Activated CD8-positive, alpha-beta memory T cell treated with anti-CD3 and anti-CD28 coated beads, Interleukin-2, amount 10 ng/mL, durations not matched to agents 7 days and 5 days (primary cell): Measurements from ENCODE around the gene LRMDA. TPM values are rescaled to one million over a fixed set of nuclear protein-coding genes. Genes with fewer than 3 reads are reported as not detected.
"Not testable (repeated sequence)": the region's sequence is repeated elsewhere in the genome, so short reads cannot be mapped to it uniquely, and the experiment has no call there.

ENCODE experiments used
- ATAC-seq: fragments of 150-1000 bp; cut with Tn5 transposase; one replicate; pipeline ENCODE4 v1.10.0; 2021; ENCODE audit warnings: moderate library complexity
- CTCF ChIA-PET: fragments of 350-600 bp; sonication (Branson Sonifier 250); formaldehyde crosslinking; loops from one replicate; lab custom pipeline; 2021; ENCODE audit warnings: antibody characterized with exemption; lab: Charles Lee
- DNase-seq: peaks from one replicate; pipeline ENCODE4 v3.0.0-alpha.2; 2020
- H3K27ac Mint-ChIP-seq: one replicate; pipeline ENCODE4 v1.8.0; 2021; ENCODE audit warnings: mild to moderate bottlenecking, mixed read lengths
- H3K27me3 Mint-ChIP-seq: one replicate; pipeline ENCODE4 v1.8.0; 2021; ENCODE audit warnings: mixed read lengths
- H3K36me3 Mint-ChIP-seq: one replicate; pipeline ENCODE4 v1.8.0; 2021; ENCODE audit warnings: mild to moderate bottlenecking, mixed read lengths
- H3K4me1 Mint-ChIP-seq: one replicate; pipeline ENCODE4 v1.8.0; 2021; ENCODE audit warnings: mixed read lengths
- H3K4me3 Mint-ChIP-seq: one replicate; pipeline ENCODE4 v1.8.0; 2021; ENCODE audit warnings: mild to moderate bottlenecking, moderate library complexity, mixed read lengths
- H3K9me3 Mint-ChIP-seq: one replicate; pipeline ENCODE4 v1.8.0; 2022; ENCODE audit warnings: low read depth, mixed read lengths
- total RNA-seq, 2 experiments: library from RNA; stranded (reverse); gene quantifications; one replicate each; pipeline ENCODE4 v1.2.3, GENCODE V29; 2021

Gene LRMDA
- total RNA-seq, 2 experiments from 2014 or later: not detected

GRCh38 chr10:75751232-75751631 is 319.8 kb downstream of the LRMDA start:
- DNase-seq: no peak
- no peak for ATAC-seq
- Mint-ChIP-seq H3K4me1 (no peaks in the 10 kb centered on the region), H3K4me3 (no peak overlapping the region), H3K27me3 (no peaks in the 10 kb centered on the region), H3K9me3 (no peaks in the 10 kb centered on the region), H3K36me3 (no peaks in the 10 kb centered on the region), H3K27ac (no peak overlapping the region)
- CTCF ChIA-PET: no interaction called here

DNA sequence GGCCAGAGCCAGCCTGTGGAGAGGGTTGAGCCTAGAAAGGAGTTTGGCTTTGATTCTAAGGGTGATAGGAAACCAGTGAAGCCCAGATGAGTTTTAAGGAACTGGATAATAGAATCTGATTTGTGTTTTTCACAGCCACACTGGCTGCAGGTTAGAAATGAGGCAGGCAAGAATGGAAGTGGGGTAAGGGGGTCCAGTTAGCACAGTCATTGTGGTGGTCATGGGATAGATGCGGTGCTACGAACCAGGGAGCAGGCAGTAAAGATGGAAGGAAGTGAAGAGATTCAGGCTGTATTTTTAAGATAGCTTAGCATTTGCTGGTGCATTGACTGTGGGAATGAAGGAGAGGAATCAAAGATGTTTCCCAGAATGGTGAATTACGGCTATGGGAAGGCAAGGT is 322.2 kb downstream of the LRMDA start:
- no peak for DNase-seq
- no peak overlapping the region for H3K4me3 Mint-ChIP-seq
- ATAC-seq: no peak
- H3K36me3 Mint-ChIP-seq: no peaks in the 10 kb centered on the region
- H3K4me1 Mint-ChIP-seq: no peaks in the 10 kb centered on the region
- CTCF ChIA-PET: no interaction called here
- no peaks in the 10 kb centered on the region for H3K9me3 Mint-ChIP-seq
- H3K27me3 Mint-ChIP-seq: no peaks in the 10 kb centered on the region
- H3K27ac Mint-ChIP-seq: no peak overlapping the region

GRCh38 chr10:75754096-75754831 is 322.8 kb downstream of the LRMDA start:
- CTCF ChIA-PET: no interaction called here
- no peak overlapping the region for H3K27ac Mint-ChIP-seq
- H3K36me3 Mint-ChIP-seq: no peaks in the 10 kb centered on the region
- DNase-seq: no peak
- H3K4me1 Mint-ChIP-seq: no peaks in the 10 kb centered on the region
- no peak overlapping the region for H3K4me3 Mint-ChIP-seq
- ATAC-seq: no peak
- no peaks in the 10 kb centered on the region for H3K27me3 Mint-ChIP-seq
- no peaks in the 10 kb centered on the region for H3K9me3 Mint-ChIP-seq

DNA sequence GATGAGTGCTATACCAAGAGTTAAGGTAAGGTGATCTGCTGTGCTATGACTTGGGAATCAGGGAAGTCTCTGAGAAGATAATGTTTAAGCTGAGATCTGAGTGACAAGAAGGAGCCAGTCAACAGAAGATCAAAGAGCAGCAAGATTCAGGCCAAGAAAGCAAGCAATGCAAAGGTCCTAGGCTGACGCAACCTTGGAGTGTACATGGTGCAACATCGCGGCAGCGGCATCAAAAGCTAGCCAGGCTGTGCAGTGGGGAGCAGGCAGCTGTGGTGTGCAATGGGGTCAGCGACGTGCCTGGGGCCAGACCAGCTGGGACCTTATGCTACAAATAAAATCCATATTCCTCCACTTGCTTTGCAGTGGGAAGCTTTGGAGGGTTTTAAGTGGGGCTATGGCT is 324.1 kb downstream of the LRMDA start:
- Mint-ChIP-seq H3K36me3 (no peaks in the 10 kb centered on the region), H3K27ac (no peak overlapping the region), H3K9me3 (no peaks in the 10 kb centered on the region), H3K27me3 (no peaks in the 10 kb centered on the region), H3K4me1 (no peaks in the 10 kb centered on the region), H3K4me3 (no peak overlapping the region)
- CTCF ChIA-PET: no interaction called here
- no peak for ATAC-seq
- DNase-seq: no peak

GRCh38 chr10:75761289-75761688 is 329.9 kb downstream of the LRMDA start:
- DNase-seq (no peak), ATAC-seq (no peak)
- CTCF ChIA-PET: no interaction called here
- Mint-ChIP-seq H3K27ac (no peak overlapping the region), H3K36me3 (no peaks in the 10 kb centered on the region), H3K4me3 (no peak overlapping the region), H3K27me3 (no peaks in the 10 kb centered on the region), H3K4me1 (no peaks in the 10 kb centered on the region), H3K9me3 (no peaks in the 10 kb centered on the region)

DNA sequence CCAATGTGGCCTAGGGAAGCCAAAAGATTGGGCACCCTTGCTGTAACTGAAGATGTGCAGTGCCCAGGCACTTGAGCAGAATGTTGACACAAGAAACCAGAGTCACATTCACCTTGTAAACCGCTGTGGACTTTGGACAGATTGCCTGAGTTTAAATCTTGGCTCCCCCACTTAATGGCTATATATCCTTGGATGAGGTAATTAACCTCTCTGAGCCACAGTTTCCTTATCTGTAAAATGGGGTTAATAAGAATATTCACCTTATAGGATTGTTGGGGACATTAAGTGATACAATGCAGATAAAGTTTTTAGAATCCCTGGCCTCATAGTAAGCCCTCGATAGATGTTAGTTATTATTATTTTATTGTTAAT is 331.0 kb downstream of the LRMDA start:
- Mint-ChIP-seq H3K9me3 (no peaks in the 10 kb centered on the region), H3K27me3 (no peaks in the 10 kb centered on the region), H3K27ac (no peak overlapping the region), H3K4me1 (no peaks in the 10 kb centered on the region), H3K36me3 (no peaks in the 10 kb centered on the region), H3K4me3 (no peak overlapping the region)
- ATAC-seq (no peak), DNase-seq (no peak)
- CTCF ChIA-PET: no interaction called here

DNA sequence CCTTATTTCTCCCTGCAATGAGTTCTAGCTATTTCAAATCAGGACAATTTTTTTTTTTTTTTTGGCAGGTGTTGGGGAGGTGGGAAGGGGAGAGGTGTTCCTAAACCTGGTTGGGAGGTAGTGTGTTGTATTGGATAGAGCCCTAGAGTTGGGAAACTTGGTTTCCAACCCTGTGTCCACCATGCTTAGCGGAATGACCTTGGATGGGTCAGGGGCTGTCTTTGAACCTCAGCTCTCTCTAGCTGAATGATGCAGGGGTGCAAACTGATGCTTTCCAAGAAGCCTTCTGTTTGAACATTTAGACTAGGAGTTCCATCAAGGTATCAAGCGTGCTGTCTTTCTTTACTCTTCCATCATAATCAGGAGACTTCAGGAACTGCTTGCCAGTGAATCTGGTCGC is 332.2 kb downstream of the LRMDA start:
- Mint-ChIP-seq H3K27me3 (no peaks in the 10 kb centered on the region), H3K4me3 (no peak overlapping the region), H3K36me3 (no peaks in the 10 kb centered on the region), H3K4me1 (no peaks in the 10 kb centered on the region), H3K9me3 (no peaks in the 10 kb centered on the region), H3K27ac (no peak overlapping the region)
- ATAC-seq (no peak), DNase-seq (no peak)
- CTCF ChIA-PET: no interaction called here

- CTCF ChIA-PET: no interaction called here
- Mint-ChIP-seq H3K27me3 (no peaks in the 10 kb centered on the region), H3K36me3 (no peaks in the 10 kb centered on the region), H3K27ac (no peak overlapping the region), H3K4me3 (no peak overlapping the region), H3K4me1 (no peaks in the 10 kb centered on the region), H3K9me3 (no peaks in the 10 kb centered on the region)
- ATAC-seq: no peak
- no peak for DNase-seq
Observed at GRCh38 chr10:75764974-75765788, 333.8 kb downstream of the LRMDA start.

- ATAC-seq: no peak
- CTCF ChIA-PET: no interaction called here
- Mint-ChIP-seq H3K4me3 (no peak overlapping the region), H3K27ac (no peak overlapping the region), H3K36me3 (no peaks in the 10 kb centered on the region), H3K9me3 (no peaks in the 10 kb centered on the region), H3K4me1 (no peaks in the 10 kb centered on the region), H3K27me3 (no peaks in the 10 kb centered on the region)
- no peak for DNase-seq
Observed at GRCh38 chr10:75765789-75766096, 334.3 kb downstream of the LRMDA start.

- DNase-seq: no peak
- no peaks in the 10 kb centered on the region for H3K27me3 Mint-ChIP-seq
- CTCF ChIA-PET: no interaction called here
- H3K4me3 Mint-ChIP-seq: no peak overlapping the region
- H3K27ac Mint-ChIP-seq: no peak overlapping the region
- H3K9me3 Mint-ChIP-seq: no peaks in the 10 kb centered on the region
- H3K4me1 Mint-ChIP-seq: no peaks in the 10 kb centered on the region
- no peak for ATAC-seq
- H3K36me3 Mint-ChIP-seq: no peaks in the 10 kb centered on the region
Observed at GRCh38 chr10:75766106-75766505, 334.7 kb downstream of the LRMDA start.

DNA sequence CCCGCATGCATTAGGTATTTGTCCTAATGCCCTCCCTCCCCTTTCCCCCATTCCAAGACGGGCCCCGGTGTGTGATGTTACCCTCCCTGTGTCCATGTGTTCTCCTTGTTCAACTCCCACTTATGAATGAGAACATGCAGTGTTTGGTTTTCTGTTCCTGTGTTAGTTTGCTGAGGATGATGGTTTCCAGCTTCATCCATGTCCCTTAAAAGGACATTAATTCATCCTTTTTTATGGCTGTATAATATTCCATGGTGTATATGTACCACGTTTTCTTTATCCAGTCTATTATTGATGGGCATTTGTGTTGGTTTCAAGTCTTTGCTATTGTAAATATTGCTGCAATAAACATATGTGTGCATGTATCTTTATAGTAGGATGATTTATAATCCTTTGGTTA is 335.3 kb downstream of the LRMDA start:
- H3K4me3 Mint-ChIP-seq, H3K9me3 Mint-ChIP-seq, CTCF ChIA-PET, ATAC-seq, DNase-seq, H3K27ac Mint-ChIP-seq, H3K4me1 Mint-ChIP-seq, H3K27me3 Mint-ChIP-seq, H3K36me3 Mint-ChIP-seq: not testable (repeated sequence)

- Mint-ChIP-seq H3K4me1 (peaks cover 15% of the 10 kb centered on the region), H3K27me3 (no peaks in the 10 kb centered on the region), H3K36me3 (no peaks in the 10 kb centered on the region), H3K4me3 (no peak overlapping the region), H3K27ac (no peak overlapping the region), H3K9me3 (no peaks in the 10 kb centered on the region)
- CTCF ChIA-PET: no interaction called here
- DNase-seq (no peak), ATAC-seq (no peak)
Observed at GRCh38 chr10:75770626-75771081, 339.2 kb downstream of the LRMDA start.

DNA sequence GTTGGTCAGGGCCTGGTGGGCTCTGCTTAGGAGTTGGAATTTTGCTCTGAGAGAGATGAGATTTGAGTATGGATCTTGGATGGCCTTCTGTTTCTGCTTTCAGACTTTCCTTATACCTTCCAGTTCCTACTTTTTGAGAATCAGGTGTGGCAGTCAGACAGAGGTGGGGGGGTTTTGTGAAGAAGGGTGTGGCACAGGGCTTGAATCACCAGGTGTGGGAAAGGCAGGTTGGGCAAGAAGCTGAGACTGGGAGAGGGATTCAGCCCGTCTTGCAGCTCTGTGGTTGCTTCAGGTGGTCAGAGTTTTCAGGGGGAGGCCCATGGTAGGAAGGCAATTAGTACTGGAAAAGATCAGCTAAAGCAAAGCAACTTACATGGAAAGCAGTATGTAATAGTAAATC is 340.2 kb downstream of the LRMDA start:
- H3K36me3 Mint-ChIP-seq: no peaks in the 10 kb centered on the region
- no peaks in the 10 kb centered on the region for H3K27me3 Mint-ChIP-seq
- ATAC-seq (no peak), DNase-seq (no peak)
- H3K27ac Mint-ChIP-seq: peak overlapping the region; percentile 41
- H3K4me3 Mint-ChIP-seq: peak overlapping the region; percentile 40
- CTCF ChIA-PET: interaction anchor here (0.6 kb wide), 1 partner anchor 339 kb away, joined by 3 read pairs; no protein-coding TSS in a partner anchor
- peaks cover 15% of the 10 kb centered on the region for H3K4me1 Mint-ChIP-seq
- no peaks in the 10 kb centered on the region for H3K9me3 Mint-ChIP-seq
